Naive thymus-derived CD4-positive, alpha-beta T cell (primary cell): Measurements from ENCODE around the gene RER1. TPM values are rescaled to one million over a fixed set of nuclear protein-coding genes. Genes with fewer than 3 reads are reported as not detected.

Experiments used
- ATAC-seq: fragments of 150-1000 bp; cut with Tn5 transposase; 2 replicates; pipeline ENCODE4 v1.10.0; 2021; ENCODE audit warnings: mild to moderate bottlenecking, moderate library complexity
- CTCF ChIA-PET: fragments of 350-600 bp; sonication (Branson Sonifier 250); formaldehyde crosslinking; loops from one replicate; lab custom pipeline; 2021; ENCODE audit warnings: antibody characterized with exemption; lab: Charles Lee
- POLR2A ChIA-PET: fragments of 350-600 bp; sonication (Branson Sonifier 250); formaldehyde crosslinking; loops from one replicate; lab custom pipeline; 2021; ENCODE audit warnings: antibody characterized with exemption, inconsistent platforms; lab: Charles Lee
- DNase-seq, 9 donors: peaks; one replicate each; pipeline versions ENCODE4 v3.0.0 to v3.0.0-alpha.2; 2020 to 2022; ENCODE audit warnings: mixed read lengths in 1 of 9
- H3K27ac ChIP-seq: one replicate; pipeline ENCODE4 v1.7.0; 2013; ENCODE audit warnings: mild to moderate bottlenecking, low read depth, low read length, moderate library complexity
- H3K27me3 ChIP-seq, 2 donors: one replicate each; pipeline ENCODE4 v1.7.0; 2013; ENCODE audit warnings: low read length in 2 of 2, mild to moderate bottlenecking in 2 of 2, moderate library complexity in 2 of 2; ENCODE audit not compliant: control insufficient read depth in 2 of 2, insufficient read depth in 2 of 2
- H3K36me3 ChIP-seq, 3 experiments: 1 replicate in 2 of 3; 2 replicates in 1 of 3; pipeline ENCODE4 v1.7.0; 2013; ENCODE audit warnings: low read length in 3 of 3, mild to moderate bottlenecking in 3 of 3, moderate library complexity in 1 of 3; ENCODE audit not compliant: insufficient read depth in 3 of 3, control insufficient read depth in 2 of 3
- H3K4me1 ChIP-seq, 2 donors: one replicate each; pipeline ENCODE4 v1.7.0; 2013; ENCODE audit warnings: low read length in 2 of 2, mild to moderate bottlenecking in 2 of 2, moderate library complexity in 1 of 2; ENCODE audit not compliant: control insufficient read depth in 2 of 2, insufficient read depth in 2 of 2
- H3K4me3 ChIP-seq: 2 replicates; pipeline ENCODE4 v1.7.0; 2013; ENCODE audit warnings: mild to moderate bottlenecking, low read length
- H3K9me3 ChIP-seq, 3 experiments: 1 replicate in 2 of 3; 2 replicates in 1 of 3; pipeline ENCODE4 v1.7.0; 2013; ENCODE audit warnings: low read length in 3 of 3; ENCODE audit not compliant: control insufficient read depth in 2 of 3
- H3K27ac Mint-ChIP-seq, 9 donors: one replicate each; pipeline ENCODE4 v1.8.0; 2020 to 2022; ENCODE audit warnings: mixed read lengths in 9 of 9, mild to moderate bottlenecking in 8 of 9, moderate library complexity in 5 of 9, inconsistent platforms in 2 of 9
- H3K27me3 Mint-ChIP-seq, 5 donors: one replicate each; pipeline ENCODE4 v1.8.0; 2021 to 2022; ENCODE audit warnings: mixed read lengths in 5 of 5, mild to moderate bottlenecking in 1 of 5
- H3K36me3 Mint-ChIP-seq, 5 donors: one replicate each; pipeline ENCODE4 v1.8.0; 2020 to 2022; ENCODE audit warnings: mixed read lengths in 5 of 5, mild to moderate bottlenecking in 3 of 5, inconsistent platforms in 1 of 5
- H3K4me1 Mint-ChIP-seq, 7 donors: one replicate each; pipeline ENCODE4 v1.8.0; 2020 to 2022; ENCODE audit warnings: mixed read lengths in 7 of 7, mild to moderate bottlenecking in 3 of 7, inconsistent platforms in 1 of 7
- H3K4me3 Mint-ChIP-seq, 10 donors: one replicate each; pipeline ENCODE4 v1.8.0; 2020 to 2022; ENCODE audit warnings: mild to moderate bottlenecking in 10 of 10, mixed read lengths in 10 of 10, moderate library complexity in 6 of 10, inconsistent platforms in 2 of 10
- H3K9me3 Mint-ChIP-seq, 11 donors: one replicate each; pipeline ENCODE4 v1.8.0; 2020 to 2022; ENCODE audit warnings: mixed read lengths in 11 of 11, mild to moderate bottlenecking in 4 of 11, inconsistent platforms in 1 of 11, moderate library complexity in 1 of 11
- intact Hi-C, 2 donors: fragments of 100-400 bp; cut with micrococcal nuclease; formaldehyde crosslinking; loops; one replicate each; pipeline ENCODE4 v1.15.1; 2023
- polyA plus RNA-seq, 2 donors: library from polyadenylated mRNA; unstranded; fragments of 300-500 nt; fragmentation: Illumina TruSeq; gene quantifications; one replicate each; pipeline ENCODE4 v1.2.3, GENCODE V29; 2021
- total RNA-seq, 6 experiments: library from RNA in 5 of 6; stranded (reverse) in 5 of 6; gene quantifications; 1 replicate in 5 of 6; 2 replicates in 1 of 6; pipeline ENCODE4 v1.2.3 and lab custom pipeline; 2021 to 2026

RER1 gene
- total and polyA plus RNA-seq, 7 experiments from 2014 or later: 71.0 to 150 (median 116) TPM

- H3K4me3 Mint-ChIP-seq: no peak overlapping the region
- no peaks in the 10 kb centered on the region for H3K9me3 ChIP-seq
- POLR2A ChIA-PET: interaction anchor here (0.5 to 1.1 kb wide), 3 partner anchors 139 to 357 kb away, joined by 3 to 4 read pairs (median 3); no protein-coding TSS in a partner anchor
- ATAC-seq (no peak), DNase-seq (no peak)
- H3K27ac Mint-ChIP-seq: peak overlapping the region in 2 of 9 donors; percentile 48 to 67
- no peak overlapping the region for H3K4me3 ChIP-seq
- peaks cover 0 to 8% (median 7%) of the 10 kb centered on the region in 5 donors for H3K36me3 Mint-ChIP-seq
- no peaks in the 10 kb centered on the region for H3K9me3 Mint-ChIP-seq
- intact Hi-C loops: no loop called here
- H3K4me1 Mint-ChIP-seq: peaks cover 0 to 14% (median 10%) of the 10 kb centered on the region in 7 donors
- CTCF ChIA-PET: interaction anchor here (1.6 kb wide), 1 partner anchor 16 kb away, joined by 6 read pairs; the partner anchor contains the start of genes MORN1 and RER1
- H3K27me3 Mint-ChIP-seq: no peaks in the 10 kb centered on the region
- peaks cover 5 to 6% of the 10 kb centered on the region in 2 donors for H3K4me1 ChIP-seq
- peaks cover 6 to 68% (median 13%) of the 10 kb centered on the region in 3 experiments for H3K36me3 ChIP-seq
- no peak overlapping the region for H3K27ac ChIP-seq
- no peaks in the 10 kb centered on the region for H3K27me3 ChIP-seq
These were observed 15.7 kb downstream of the RER1 start for GRCh38 chr1:2407166-2407990.

GRCh38 chr1:2407991-2408275 lies 16.3 kb downstream of the RER1 start:
- H3K36me3 ChIP-seq: peaks cover 2 to 63% (median 13%) of the 10 kb centered on the region in 3 experiments
- CTCF ChIA-PET: interaction anchor here (1.6 kb wide), 1 partner anchor 16 kb away, joined by 6 read pairs; the partner anchor contains the start of genes MORN1 and RER1
- no peaks in the 10 kb centered on the region for H3K27me3 ChIP-seq
- Mint-ChIP-seq H3K27me3 (no peaks in the 10 kb centered on the region), H3K9me3 (no peaks in the 10 kb centered on the region), H3K4me1 (peaks cover 0 to 14% (median 7%) of the 10 kb centered on the region in 7 donors), H3K36me3 (peaks cover 0 to 5% (median 4%) of the 10 kb centered on the region in 5 donors), H3K27ac (peak overlapping the region in 1 of 9 donors; percentile 32), H3K4me3 (no peak overlapping the region)
- intact Hi-C loops: no loop called here
- no peaks in the 10 kb centered on the region for H3K9me3 ChIP-seq
- no peak for DNase-seq
- POLR2A ChIA-PET: interaction anchor here (0.5 to 1.1 kb wide), 3 partner anchors 138 to 357 kb away, joined by 3 to 4 read pairs (median 3); no protein-coding TSS in a partner anchor
- peaks cover 5 to 6% of the 10 kb centered on the region in 2 donors for H3K4me1 ChIP-seq
- ATAC-seq: no peak
- no peak overlapping the region for H3K27ac ChIP-seq
- H3K4me3 ChIP-seq: no peak overlapping the region

GRCh38 chr1:2408456-2408855 lies 16.8 kb downstream of the RER1 start:
- intact Hi-C loops: no loop called here
- ChIA-PET CTCF (no interaction called here), POLR2A (interaction anchor here (1.0 to 1.1 kb wide), 2 partner anchors 138 to 220 kb away, joined by 3 read pairs; no protein-coding TSS in a partner anchor)
- Histone ChIP-seq H3K4me1 (peaks cover 6 to 7% of the 10 kb centered on the region in 2 donors), H3K27me3 (no peaks in the 10 kb centered on the region), H3K9me3 (no peaks in the 10 kb centered on the region), H3K36me3 (peaks cover 0 to 57% (median 13%) of the 10 kb centered on the region in 3 experiments), H3K4me3 (no peak overlapping the region), H3K27ac (no peak overlapping the region)
- no peak for DNase-seq
- Mint-ChIP-seq H3K4me3 (no peak overlapping the region), H3K36me3 (peaks cover 0 to 4% (median 3%) of the 10 kb centered on the region in 5 donors), H3K27ac (no peak overlapping the region), H3K4me1 (peaks cover 0 to 14% (median 7%) of the 10 kb centered on the region in 7 donors), H3K27me3 (no peaks in the 10 kb centered on the region), H3K9me3 (no peaks in the 10 kb centered on the region)
- no peak for ATAC-seq

GRCh38 chr1:2408859-2409276 lies 17.2 kb downstream of the RER1 start:
- H3K27ac ChIP-seq: no peak overlapping the region
- H3K27me3 ChIP-seq: no peaks in the 10 kb centered on the region
- H3K9me3 Mint-ChIP-seq: no peaks in the 10 kb centered on the region
- H3K4me1 ChIP-seq: peaks cover 10 to 11% of the 10 kb centered on the region in 2 donors
- peaks cover 0 to 4% (median 3%) of the 10 kb centered on the region in 5 donors for H3K36me3 Mint-ChIP-seq
- H3K4me3 Mint-ChIP-seq: peak overlapping the region in 2 of 10 donors; percentile 21 to 26
- DNase-seq: no peak
- ChIA-PET POLR2A (no interaction called here), CTCF (interaction anchor here (0.9 kb wide), 1 partner anchor 27 kb away, joined by 3 read pairs; no protein-coding TSS in a partner anchor)
- ATAC-seq: no peak
- no peaks in the 10 kb centered on the region for H3K27me3 Mint-ChIP-seq
- no peaks in the 10 kb centered on the region for H3K9me3 ChIP-seq
- intact Hi-C loops: no loop called here
- H3K4me3 ChIP-seq: no peak overlapping the region
- H3K27ac Mint-ChIP-seq: peak overlapping the region in 3 of 9 donors; percentile 1 to 28 (median 26)
- peaks cover 0 to 55% (median 13%) of the 10 kb centered on the region in 3 experiments for H3K36me3 ChIP-seq
- peaks cover under 1 to 14% (median 10%) of the 10 kb centered on the region in 7 donors for H3K4me1 Mint-ChIP-seq

GRCh38 chr1:2409745-2410144 lies 18.1 kb downstream of the RER1 start:
- peaks cover 0 to 4% (median 0%) of the 10 kb centered on the region in 5 donors for H3K36me3 Mint-ChIP-seq
- H3K4me1 ChIP-seq: peaks cover 19 to 20% of the 10 kb centered on the region in 2 donors
- H3K9me3 Mint-ChIP-seq: no peaks in the 10 kb centered on the region
- ATAC-seq (no peak), DNase-seq (no peak)
- no peak overlapping the region for H3K27ac Mint-ChIP-seq
- H3K4me1 Mint-ChIP-seq: peaks cover 9 to 20% (median 18%) of the 10 kb centered on the region in 7 donors
- peaks cover 0 to 46% (median 6%) of the 10 kb centered on the region in 3 experiments for H3K36me3 ChIP-seq
- H3K27me3 ChIP-seq: no peaks in the 10 kb centered on the region
- no peak overlapping the region for H3K4me3 ChIP-seq
- H3K4me3 Mint-ChIP-seq: peak overlapping the region in 1 of 10 donors; percentile 20
- intact Hi-C loops: loop anchor here in 1 of 2 donors (10.0 kb wide), 1 partner anchor 625 kb away; no protein-coding TSS in a partner anchor
- no peaks in the 10 kb centered on the region for H3K9me3 ChIP-seq
- no peak overlapping the region for H3K27ac ChIP-seq
- ChIA-PET CTCF (interaction anchor here (0.5 to 0.9 kb wide), 2 partner anchors 28 to 426 kb away, joined by 3 read pairs; no protein-coding TSS in a partner anchor), POLR2A (interaction anchor here (1.2 to 4.1 kb wide), 3 partner anchors 15 to 216 kb away, joined by 3 to 20 read pairs (median 3); partner anchors contain the start of genes FAAP20, MORN1 and RER1)
- no peaks in the 10 kb centered on the region for H3K27me3 Mint-ChIP-seq

GRCh38 chr1:2411801-2412394 lies 20.3 kb downstream of the RER1 start:
- no peaks in the 10 kb centered on the region for H3K9me3 Mint-ChIP-seq
- H3K36me3 ChIP-seq: peaks cover 0 to 25% (median 6%) of the 10 kb centered on the region in 3 experiments
- peak overlapping the region; percentile 71 for H3K4me3 ChIP-seq
- H3K27ac Mint-ChIP-seq: peak overlapping the region; percentile 31 to 91 (median 87)
- peak; percentile 19 for ATAC-seq
- peak overlapping the region; percentile 77 to 91 (median 84) for H3K4me3 Mint-ChIP-seq
- intact Hi-C loops: loop anchor here (1.0 to 10.0 kb wide), 8 partner anchors 21 to 623 kb away; partner anchors contain the start of genes MORN1 (in 2 of the 2), PANK4 (in 2 of the 2) and RER1 (in 2 of the 2)
- no peaks in the 10 kb centered on the region for H3K27me3 ChIP-seq
- DNase-seq: no peak
- peaks cover 32 to 40% of the 10 kb centered on the region in 2 donors for H3K4me1 ChIP-seq
- CTCF ChIA-PET: interaction anchor here (0.7 kb wide), 1 partner anchor 136 kb away, joined by 3 read pairs; no protein-coding TSS in a partner anchor
- POLR2A ChIA-PET: interaction anchor here (0.6 to 4.1 kb wide), 2 partner anchors 20 to 183 kb away, joined by 3 to 20 read pairs; partner anchors contain the start of genes MORN1 and RER1
- H3K27me3 Mint-ChIP-seq: no peaks in the 10 kb centered on the region
- peak overlapping the region; percentile 95 for H3K27ac ChIP-seq
- H3K9me3 ChIP-seq: no peaks in the 10 kb centered on the region
- peaks cover 22 to 40% (median 31%) of the 10 kb centered on the region in 7 donors for H3K4me1 Mint-ChIP-seq
- H3K36me3 Mint-ChIP-seq: peaks cover 0 to 5% (median 0%) of the 10 kb centered on the region in 5 donors
